DMS114 treated with DMSO at 0.1 percent for 48 hours (cell line): Measurements from ENCODE around the gene RAB20.
"Not testable (repeated sequence)": the region's sequence is repeated elsewhere in the genome, so short reads cannot be mapped to it uniquely, and the experiment has no call there.

ENCODE experiments used
- DNase-seq: peaks from one replicate; lab custom pipeline; 2025; ENCODE audit not compliant: unreplicated experiment; lab: John Stamatoyannopoulos, UW

RAB20 gene, protein sequence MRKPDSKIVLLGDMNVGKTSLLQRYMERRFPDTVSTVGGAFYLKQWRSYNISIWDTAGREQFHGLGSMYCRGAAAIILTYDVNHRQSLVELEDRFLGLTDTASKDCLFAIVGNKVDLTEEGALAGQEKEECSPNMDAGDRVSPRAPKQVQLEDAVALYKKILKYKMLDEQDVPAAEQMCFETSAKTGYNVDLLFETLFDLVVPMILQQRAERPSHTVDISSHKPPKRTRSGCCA

DNA sequence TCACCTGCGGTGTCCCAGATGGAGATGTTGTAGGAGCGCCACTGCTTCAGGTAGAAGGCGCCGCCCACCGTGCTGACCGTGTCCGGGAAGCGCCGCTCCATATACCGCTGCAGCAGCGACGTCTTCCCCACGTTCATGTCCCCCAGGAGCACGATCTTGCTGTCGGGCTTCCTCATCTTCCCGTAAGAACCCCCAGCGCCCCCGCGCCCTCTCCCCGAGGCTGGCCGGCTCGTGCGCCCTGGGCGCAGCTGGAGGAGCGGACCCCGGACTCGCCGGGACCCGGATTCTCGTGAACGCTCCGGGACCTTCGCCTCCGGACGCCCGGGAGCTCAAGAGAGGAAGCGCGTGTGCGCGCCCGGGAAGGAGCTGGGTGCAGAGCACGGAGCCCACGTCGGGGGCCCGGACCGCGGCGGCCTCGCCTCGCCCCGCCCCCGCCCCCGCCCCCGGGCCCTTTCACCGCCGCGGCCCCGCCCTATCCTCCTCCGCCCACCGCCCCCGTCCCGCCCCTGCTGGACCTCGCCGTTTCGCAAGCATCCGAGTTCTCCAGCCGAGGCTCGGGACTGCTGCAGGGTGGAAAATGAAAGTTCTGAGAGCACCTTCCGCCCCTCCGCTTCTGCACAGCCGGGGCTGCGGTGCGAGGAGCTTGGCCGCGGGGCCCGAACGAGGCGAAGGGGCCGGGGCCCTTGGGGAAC is at the start of gene RAB20:
Gene RAB20, minus strand, starts transcription at position 379 of the 692 bp plus-strand sequence. Its CDS starts 203 bp downstream, at position 176.
- DNase-seq: no peak

DNA sequence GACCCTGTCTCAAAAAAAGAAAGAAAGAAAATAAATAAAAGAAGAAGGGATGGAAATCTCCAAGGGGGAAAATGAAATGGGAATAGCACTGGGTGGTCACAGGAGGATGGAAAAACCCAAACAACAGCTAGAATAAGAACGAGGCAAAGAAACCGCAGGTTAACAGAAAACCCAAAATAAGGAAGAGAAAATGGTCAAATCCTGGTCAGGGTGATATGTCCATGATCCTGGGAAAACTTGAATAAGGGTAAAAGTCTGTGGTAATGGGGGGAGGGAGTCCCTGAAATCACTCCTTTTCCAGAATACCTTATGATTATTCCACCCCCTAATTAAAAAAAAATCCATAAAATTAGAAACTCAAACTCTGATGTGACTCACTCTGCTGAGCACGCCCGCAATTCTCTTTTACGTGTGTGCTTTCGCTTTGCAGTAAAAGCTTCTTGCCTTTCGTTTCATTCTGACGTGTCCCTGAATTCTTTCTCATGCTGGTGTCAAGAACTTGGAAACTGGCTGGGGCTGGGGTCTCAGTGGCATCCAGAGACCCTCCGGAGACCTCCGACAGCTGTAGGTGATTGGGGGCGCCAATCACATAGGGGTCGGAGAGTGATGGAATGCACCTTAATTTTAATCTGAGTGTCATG is 49.6 kb upstream of the RAB20 start:
- no peak for DNase-seq

DNA sequence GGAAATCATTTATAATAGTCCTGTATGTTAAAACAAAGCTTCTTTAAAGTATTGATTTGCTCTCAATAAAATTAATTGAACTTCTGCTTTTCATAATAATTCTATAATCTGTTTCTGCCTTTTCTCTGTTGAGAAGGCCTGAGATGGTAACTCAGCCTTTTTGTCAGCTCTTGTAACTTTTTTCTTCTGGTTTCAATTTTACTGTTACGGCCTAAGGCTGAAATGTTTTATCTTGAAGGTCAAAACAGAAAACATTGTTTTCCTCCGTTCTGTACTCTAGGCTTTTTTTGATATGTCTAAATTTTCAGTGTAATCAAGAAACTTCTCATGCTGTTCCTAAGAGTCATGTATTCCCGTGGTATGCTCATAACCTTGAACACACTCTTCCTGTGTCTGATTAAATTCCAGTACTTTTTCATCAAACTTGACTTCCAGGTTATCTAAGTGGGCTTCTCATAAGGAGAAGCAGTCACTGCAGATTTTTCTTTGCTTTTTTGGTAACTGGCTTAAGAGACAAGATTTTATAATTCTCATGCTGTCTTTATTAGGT is 46.2 kb upstream of the RAB20 start:
- DNase-seq: no peak

DNA sequence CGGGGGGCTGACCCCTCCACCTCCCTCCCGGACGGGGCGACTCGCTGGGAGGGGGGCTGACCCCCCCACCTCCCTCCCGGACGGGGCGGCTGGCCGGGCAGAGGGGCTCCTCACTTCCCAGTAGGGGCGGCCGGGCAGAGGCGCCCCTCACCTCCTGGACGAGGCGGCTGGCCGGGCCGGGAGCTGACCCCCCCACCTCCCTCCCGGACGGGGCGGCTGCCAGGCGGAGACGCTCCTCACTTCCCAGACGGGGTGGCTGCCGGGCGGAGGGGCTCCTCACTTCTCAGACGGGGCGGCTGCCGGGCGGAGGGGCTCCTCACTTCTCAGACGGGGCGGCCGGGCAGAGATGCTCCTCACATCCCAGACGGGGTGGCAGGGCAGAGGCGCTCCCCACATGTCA is 44.8 kb upstream of the RAB20 start:
- not testable (repeated sequence) for DNase-seq

DNA sequence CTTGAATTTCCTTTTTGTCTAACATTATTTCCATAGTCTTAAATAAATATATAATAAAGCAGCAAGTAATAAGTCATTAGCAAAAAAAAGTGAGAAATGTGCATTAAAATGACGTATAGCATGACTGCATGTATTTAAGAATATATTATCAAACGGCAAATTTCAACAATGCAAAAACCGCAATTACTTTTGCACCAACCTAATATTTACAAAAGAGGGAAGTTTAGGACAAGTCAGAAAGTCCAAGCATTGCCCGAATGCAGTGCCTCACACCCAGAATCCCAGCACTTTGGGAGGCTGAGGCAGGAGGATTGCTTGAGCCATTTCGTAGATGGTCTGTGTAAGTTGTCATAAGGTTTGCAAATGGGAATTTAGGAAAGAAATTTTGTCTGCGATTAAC is 43.6 kb upstream of the RAB20 start:
- no peak for DNase-seq

DNA sequence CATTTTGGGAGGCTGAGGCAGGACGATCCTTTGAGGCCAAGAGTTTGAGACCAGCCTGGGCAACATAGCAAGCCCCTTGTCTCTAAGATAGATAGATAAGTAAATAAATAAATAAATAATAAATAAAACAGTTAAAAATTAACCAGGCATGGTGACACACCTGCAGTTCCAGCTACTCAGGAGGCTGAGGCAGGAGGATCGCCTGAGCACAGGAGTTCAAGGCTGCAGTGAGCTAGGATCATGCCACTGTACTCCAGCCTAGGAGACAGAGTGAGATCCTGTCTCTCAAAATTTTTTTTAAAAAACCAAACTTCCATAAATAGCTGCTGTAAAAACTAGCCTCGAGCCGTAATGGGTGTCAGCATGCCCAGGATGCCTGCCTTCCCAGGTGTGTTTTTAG is 39.5 kb upstream of the RAB20 start:
- DNase-seq: no peak

DNA sequence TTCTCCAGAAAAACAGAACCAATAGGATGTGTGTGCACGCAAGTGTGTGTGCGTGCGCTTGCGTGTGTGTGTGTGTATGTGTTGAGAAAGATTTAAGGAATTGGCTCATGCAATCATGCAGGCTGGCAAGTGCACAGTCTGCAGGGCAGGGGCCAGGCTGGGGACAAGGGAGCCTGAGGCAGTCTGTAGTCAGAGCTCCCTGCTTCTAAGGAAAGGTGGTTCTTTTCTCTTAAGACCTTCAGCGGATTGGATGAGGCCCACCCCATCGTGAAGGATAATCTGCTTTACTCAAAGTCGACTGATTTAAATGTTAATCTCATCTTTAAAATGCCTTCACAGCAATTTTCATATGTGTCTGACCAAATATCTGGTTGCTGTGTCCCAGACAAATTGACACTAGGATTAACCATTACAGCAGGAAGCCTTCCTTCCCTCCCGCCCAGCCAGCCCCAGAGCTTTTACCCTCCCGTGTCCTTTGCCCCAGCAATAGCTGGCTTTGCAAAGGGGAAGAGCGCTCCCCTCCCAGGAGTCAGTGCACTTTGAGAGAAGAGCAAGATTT is 38.8 kb upstream of the RAB20 start:
- DNase-seq: no peak

DNA sequence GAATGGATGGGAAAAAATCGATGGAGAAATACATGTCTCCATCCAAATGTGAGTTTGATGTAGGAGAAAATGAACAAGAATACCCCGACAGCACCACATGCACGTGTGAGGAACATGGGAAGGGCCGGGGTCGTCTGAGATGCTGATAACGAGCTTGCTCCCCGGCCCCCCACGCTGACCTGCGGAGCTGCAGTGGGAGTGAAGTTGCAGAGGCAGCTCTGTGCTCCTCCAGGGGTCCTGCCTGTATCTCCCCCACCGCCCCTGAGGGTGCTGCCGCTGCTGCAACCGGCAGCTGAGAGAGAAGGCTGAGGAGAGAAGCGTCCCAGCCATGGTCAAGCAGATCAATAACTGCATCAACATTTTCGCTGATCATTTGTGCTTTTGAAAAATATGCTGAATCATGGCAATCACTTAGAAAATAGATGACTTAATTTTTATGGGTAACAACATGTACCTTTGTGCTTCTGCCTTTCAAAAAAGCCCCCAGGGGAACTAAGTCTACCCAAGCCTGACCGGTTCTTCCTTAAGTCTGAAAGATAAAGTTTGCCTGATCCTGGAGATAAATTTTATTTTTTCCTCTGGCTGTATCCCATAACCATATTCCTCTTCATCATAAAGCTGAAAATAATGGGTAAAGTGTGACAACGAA is 35.6 kb upstream of the RAB20 start:
- no peak for DNase-seq

DNA sequence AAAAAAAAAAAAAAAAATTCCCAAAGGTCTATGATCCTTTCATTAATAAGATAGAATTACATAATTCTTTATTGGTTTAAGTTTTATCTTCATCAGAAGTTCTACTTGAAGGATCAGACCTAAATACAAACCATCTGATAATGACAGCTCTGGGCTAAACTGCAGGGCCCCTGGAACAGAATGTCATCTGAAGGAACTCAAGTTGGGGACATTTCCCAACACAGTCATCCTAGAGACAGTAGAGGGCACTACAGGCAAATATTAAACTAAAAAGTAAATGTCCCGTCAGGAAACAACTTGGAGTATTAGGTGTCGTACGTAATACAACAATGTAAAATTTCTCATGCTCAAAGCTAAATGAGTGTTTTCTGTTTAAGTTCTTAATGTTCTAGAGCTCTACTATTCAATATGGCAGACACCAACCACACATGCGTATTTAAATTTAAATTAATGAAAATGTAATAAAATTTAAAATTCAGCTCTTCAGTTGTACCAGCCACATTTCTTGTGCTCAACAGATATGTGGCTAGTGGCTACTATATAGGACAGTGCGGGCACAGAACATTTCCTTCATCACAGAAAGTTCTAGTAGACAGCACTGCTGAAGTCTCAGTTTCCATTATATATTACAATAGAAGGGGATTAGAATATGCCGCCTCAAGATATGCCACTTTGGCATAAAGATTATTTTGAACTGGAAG is 32.1 kb upstream of the RAB20 start:
- peak; percentile 3 for DNase-seq

DNA sequence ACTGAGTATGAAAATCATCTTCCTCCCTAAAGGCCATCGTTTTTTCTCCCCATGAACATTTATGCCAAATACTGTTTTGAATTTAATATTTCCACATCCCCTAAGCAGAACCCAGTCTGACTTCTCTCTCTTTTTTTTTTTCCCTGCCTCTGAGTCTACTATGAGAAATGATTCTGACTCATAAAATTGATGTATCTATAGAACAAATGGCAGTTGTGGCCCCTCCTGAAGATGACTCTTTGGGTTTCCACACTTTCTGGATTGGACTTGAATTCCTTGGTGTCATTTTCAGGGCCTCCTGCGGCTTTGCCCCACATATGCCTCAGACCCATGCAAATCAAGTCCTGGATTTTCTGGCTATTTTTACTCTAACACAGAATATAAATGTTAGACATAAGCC is 31.1 kb upstream of the RAB20 start:
- DNase-seq: no peak

DNA sequence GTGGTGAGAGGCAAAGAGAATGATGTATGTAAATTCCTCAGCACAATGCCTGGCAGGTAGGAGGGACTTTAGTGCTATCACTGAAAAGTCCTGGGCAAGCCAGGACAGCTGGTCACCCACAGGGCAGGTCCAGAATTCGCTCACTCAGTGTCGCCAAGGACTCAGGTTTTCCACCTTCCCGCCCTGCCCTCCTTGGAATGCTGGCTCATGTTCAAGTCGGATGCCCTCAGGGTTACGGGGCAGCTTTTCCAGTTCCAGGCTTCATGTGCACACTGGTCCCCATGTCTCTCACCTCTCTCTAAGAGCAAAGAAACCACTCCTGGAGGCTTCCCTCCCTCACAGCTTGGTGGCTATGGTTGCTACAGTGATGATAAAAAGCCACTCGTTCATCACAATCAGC is 29.1 kb upstream of the RAB20 start:
- DNase-seq: no peak

DNA sequence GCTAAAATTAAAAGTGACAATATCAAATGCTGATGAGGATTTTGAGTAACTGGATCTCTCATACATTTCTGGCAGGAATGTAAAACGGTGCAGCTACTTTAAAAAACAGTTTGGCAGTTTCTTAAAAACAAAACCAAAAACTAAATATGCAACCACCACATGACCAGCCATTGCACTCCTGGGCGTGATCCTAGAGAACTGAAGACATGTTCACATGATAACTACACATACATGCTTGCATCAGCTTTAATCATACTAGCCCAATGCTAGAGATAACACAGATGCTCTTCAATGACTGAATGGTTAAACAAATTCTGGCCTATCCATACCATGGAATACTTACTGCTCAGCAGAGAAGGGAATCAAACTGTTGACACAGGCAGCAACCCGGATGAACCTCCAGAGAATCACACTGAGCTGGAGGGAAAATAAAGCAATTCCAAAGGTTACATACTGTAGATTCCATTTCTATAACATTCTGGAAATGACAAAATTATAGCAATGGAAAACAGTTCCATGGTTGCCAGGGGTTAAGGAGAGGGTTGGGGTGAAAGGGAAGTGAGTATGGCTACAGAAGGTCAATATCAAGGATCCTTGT is 28.4 kb upstream of the RAB20 start:
- DNase-seq: no peak

DNA sequence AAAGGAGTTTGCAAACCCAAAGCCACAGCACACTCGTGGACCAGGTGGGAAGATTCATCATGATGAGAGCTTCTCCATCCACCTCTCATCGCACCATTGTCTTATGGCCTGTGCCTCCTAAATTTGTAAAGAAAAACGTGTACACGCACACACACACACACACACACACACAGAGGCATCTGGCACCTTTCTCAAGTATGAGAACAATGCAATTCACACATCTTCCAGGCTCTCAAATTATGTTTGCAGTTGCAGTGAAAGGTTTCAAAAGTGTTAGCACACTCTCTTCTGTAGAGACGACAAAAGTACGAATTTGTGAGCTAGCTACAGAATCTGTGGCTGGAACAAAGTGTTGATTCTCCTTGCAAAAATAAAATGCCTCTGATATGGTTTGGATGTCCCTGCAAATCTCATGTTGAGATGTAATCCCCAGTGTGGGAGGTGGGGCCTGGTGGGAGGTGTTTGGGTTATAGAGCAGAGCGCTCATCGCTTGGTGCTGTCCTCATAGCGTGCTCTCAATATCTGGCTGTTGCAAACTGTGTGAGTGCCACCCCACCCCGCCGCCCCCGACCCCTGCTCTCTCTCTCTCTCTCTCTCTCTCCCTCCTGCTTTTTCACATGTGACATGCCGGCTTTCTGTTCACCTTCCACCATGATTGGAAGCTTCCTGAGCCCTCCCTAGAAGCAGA is 21.8 kb upstream of the RAB20 start:
- no peak for DNase-seq

DNA sequence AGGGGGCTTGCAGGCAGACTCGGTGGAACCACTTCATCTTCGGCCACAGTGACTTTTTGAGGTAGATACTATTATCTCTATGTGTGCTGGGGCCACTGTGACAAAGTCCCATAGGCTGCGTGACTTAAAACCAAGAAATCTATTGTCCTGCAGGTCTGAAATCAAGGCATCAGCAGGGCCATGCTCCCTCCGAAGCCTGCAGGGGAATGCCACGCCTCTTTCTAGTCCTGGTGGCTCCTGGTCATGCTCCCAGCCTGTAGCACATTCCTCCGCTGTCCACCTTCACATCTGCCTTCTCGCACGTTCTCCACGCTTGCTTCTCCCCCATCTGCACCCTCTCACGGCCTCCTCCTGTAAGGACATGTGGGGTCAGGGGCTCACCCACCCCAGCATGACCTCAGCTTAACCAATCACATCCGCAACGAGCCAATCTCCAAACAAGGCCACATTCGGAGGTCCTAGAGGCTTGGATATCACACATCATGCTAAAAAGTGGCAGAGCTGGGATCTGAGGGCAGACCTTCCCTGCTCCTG is 21.0 kb upstream of the RAB20 start:
- DNase-seq: no peak

DNA sequence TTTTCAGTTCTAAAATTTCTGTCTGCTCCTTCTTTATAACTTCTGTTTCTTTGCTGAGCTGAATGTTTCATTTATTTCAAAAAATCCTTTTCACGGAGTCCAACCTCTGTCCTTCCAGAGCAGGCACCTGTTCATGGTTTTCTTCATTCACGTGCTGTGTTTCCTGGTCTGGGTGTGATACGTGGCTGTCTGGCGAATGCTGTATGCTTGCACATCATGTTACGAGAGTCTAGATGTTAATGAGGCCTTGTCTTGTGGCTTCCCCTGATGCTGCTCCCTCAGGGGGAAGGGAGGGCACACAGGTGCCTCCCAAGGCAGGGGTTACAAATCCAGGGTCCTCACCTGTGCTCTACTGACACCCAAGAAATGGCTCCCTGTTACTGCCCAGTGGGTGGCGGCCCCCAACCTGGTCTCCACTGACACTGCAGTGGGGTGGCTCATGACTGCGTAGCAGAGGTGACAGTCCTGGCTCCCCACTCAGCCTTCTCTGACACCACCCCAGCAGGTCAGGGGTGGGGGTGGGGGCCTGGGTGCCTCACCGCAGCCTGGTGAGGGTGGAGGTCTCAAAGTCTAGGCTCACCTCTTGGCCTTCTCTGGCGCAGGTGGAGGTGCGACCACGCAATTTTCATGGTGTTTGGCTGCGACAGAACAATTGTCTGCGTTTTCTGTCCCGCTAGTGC is 20.1 kb upstream of the RAB20 start:
- no peak for DNase-seq

DNA sequence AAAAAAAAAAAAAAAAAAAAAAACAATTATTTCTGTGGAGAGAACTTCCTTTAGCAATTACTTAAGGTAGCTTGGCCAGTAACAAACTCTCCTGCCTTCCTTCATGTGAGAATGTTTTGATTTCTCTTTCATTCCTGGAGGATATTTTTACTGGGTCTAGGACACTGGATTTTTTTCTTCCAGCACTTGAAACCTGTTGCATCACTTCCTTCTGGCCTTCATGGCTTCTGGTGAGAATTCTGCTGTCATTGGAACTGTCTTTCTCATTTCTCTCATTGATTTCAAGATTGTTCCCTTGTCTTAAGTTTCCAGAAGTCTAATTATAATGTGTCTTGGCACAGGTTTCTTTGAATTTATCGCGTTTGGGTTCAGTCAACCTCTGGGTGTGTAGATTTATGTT is 19.3 kb upstream of the RAB20 start:
- no peak for DNase-seq

DNA sequence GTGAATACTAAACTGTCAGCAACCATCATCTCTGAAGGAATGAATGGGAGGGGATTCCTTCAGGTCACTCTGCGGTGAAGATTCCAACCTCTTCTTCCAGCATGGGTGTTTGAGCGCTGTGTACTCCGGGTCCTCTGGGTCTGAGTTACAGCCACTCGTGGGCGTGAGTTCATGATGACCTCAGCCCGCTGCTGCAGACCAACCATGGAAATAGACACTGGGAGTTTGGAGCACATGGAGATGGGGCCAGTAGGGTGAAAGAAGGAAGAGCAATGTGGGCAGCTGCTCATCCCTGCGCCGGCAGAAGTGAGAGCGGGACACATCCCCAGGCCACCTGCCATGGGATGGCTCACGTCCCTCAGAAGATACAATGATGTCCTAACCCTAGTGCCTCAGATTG is 16.8 kb upstream of the RAB20 start:
- no peak for DNase-seq

DNA sequence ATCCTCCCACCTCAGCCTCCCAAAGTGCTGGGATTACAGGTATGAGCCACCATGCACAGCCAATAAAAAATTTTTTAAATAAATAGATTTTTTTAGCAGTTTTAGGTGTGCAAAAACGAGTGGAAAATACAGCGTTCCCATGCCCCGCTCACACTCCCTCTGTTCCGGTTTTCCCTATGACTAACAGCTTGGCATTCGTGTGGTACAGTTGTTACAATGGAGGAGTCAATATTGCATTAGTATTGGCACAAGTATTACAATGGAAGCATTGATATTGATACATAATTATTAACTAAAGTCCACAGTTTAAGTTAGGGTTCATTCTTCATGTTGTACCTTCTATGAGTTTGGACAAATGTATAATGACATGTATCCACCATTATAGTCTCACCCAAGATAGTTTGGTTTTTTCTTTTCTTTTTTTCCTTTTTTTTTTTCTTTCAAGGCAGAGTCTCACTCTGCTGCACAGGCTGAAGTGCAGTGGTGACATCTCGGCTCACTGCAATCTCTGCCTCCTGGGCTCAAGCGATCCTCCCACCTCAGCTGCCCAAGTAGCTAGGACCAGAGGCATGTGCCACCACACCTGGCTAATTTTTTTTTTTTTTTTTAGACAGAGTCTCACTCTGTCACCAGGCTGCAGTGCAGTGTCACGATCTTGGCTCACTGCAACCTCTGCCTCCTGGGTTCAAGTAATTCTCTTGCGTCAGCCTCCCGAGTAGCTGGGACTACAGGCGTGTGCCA is 15.4 kb upstream of the RAB20 start:
- DNase-seq: no peak
